ENCODE results near the gene B3GAT1.

B3GAT1 gene

GRCh38 chr11:134429106-134429505, 17.1 kb upstream of the B3GAT1 start:
- no peak overlapping the region for H2AFZ ChIP-seq (ENCODE audit: low read depth, low read length)
- ATAC-seq (ENCODE audit: insufficient read depth, low read depth): no peak

GRCh38 chr11:134425816-134426536, 13.9 kb upstream of the B3GAT1 start:
- Histone ChIP-seq H3K4me3 (ENCODE audit: low read depth in 1 of 2, low read length in 2 of 2) (no peak overlapping the region), H3K27ac (ENCODE audit: low read length) (no peak overlapping the region), H3K9me3 (ENCODE audit: insufficient read depth, low read length, severe bottlenecking) (no peaks in the 10 kb centered on the region), H3K79me2 (ENCODE audit: insufficient read depth, low read length) (no peaks in the 10 kb centered on the region), H3K36me3 (ENCODE audit: insufficient read depth, low read length) (no peaks in the 10 kb centered on the region), H3K4me2 (ENCODE audit: insufficient read depth, low read length) (no peak overlapping the region), H2AFZ (ENCODE audit: low read depth, low read length) (no peak overlapping the region), H3K4me1 (ENCODE audit: insufficient read depth, low read length) (no peaks in the 10 kb centered on the region), H3K9ac (ENCODE audit: low read depth, low read length) (no peak overlapping the region), H4K20me1 (ENCODE audit: insufficient read depth, low read length) (peaks cover 3% of the 10 kb centered on the region; the same call in 1 of the 2 replicates), H3K27me3 (ENCODE audit: insufficient read depth, low read length, poor library complexity) (peaks cover 13% of the 10 kb centered on the region)
- ATAC-seq (ENCODE audit: insufficient read depth, low read depth): no peak; the same call in 2 of the 3 replicates
- TF ChIP-seq CTCF (IDR thresholded peaks at IDR 0.05; ENCODE audit: borderline replicate concordance, extremely low read depth, low read length, poor library complexity, severe bottlenecking) (no peak), EZH2 (IDR thresholded peaks at IDR 0.05; ENCODE audit: borderline replicate concordance, low read depth, low read length, severe bottlenecking) (no peak)
- no peak for DNase-seq

More at GRCh38 chr11:134429106-134429505, 17.1 kb upstream of the B3GAT1 start:
- TF ChIP-seq EZH2 (IDR thresholded peaks at IDR 0.05; ENCODE audit: borderline replicate concordance, low read depth, low read length, severe bottlenecking): no peak
- TF ChIP-seq CTCF (IDR thresholded peaks at IDR 0.05; ENCODE audit: borderline replicate concordance, extremely low read depth, low read length, poor library complexity, severe bottlenecking): no peak
- Histone ChIP-seq H3K4me1 (ENCODE audit: insufficient read depth, low read length) (no peaks in the 10 kb centered on the region), H3K4me3 (ENCODE audit: low read depth in 1 of 2, low read length in 2 of 2) (no peak overlapping the region), H3K4me2 (ENCODE audit: insufficient read depth, low read length) (no peak overlapping the region), H3K27ac (ENCODE audit: low read length) (no peak overlapping the region), H3K36me3 (ENCODE audit: insufficient read depth, low read length) (no peaks in the 10 kb centered on the region), H4K20me1 (ENCODE audit: insufficient read depth, low read length) (peaks cover 3% of the 10 kb centered on the region; the same call in 1 of the 2 replicates), H3K9ac (ENCODE audit: low read depth, low read length) (no peak overlapping the region), H3K9me3 (ENCODE audit: insufficient read depth, low read length, severe bottlenecking) (no peaks in the 10 kb centered on the region), H3K27me3 (ENCODE audit: insufficient read depth, low read length, poor library complexity) (peaks cover 16% of the 10 kb centered on the region), H3K79me2 (ENCODE audit: insufficient read depth, low read length) (no peaks in the 10 kb centered on the region)
- DNase-seq: no peak

- Histone ChIP-seq H3K4me1 (ENCODE audit: insufficient read depth, low read length) (no peaks in the 10 kb centered on the region), H3K4me2 (ENCODE audit: insufficient read depth, low read length) (no peak overlapping the region), H3K36me3 (ENCODE audit: insufficient read depth, low read length) (no peaks in the 10 kb centered on the region), H4K20me1 (ENCODE audit: insufficient read depth, low read length) (peaks cover 3% of the 10 kb centered on the region; the same call in 1 of the 2 replicates), H3K4me3 (ENCODE audit: low read depth in 1 of 2, low read length in 2 of 2) (no peak overlapping the region), H3K27ac (ENCODE audit: low read length) (no peak overlapping the region), H2AFZ (ENCODE audit: low read depth, low read length) (no peak overlapping the region), H3K9me3 (ENCODE audit: insufficient read depth, low read length, severe bottlenecking) (no peaks in the 10 kb centered on the region), H3K27me3 (ENCODE audit: insufficient read depth, low read length, poor library complexity) (peaks cover 13% of the 10 kb centered on the region), H3K79me2 (ENCODE audit: insufficient read depth, low read length) (no peaks in the 10 kb centered on the region), H3K9ac (ENCODE audit: low read depth, low read length) (no peak overlapping the region)
- TF ChIP-seq CTCF (IDR thresholded peaks at IDR 0.05; ENCODE audit: borderline replicate concordance, extremely low read depth, low read length, poor library complexity, severe bottlenecking) (no peak), EZH2 (IDR thresholded peaks at IDR 0.05; ENCODE audit: borderline replicate concordance, low read depth, low read length, severe bottlenecking) (no peak)
- no peak for ATAC-seq (ENCODE audit: insufficient read depth, low read depth)
- no peak for DNase-seq
These were observed 13.4 kb upstream of the B3GAT1 start for GRCh38 chr11:134425413-134425812.

Data from DND-41 (cell line).